KMS-11 (cell line): Measurements from ENCODE around the gene DIS3L2.

Experiments
- H2AFZ ChIP-seq: fragments of 200-600 bp; sonication (generic); 2 replicates; pipeline ENCODE4 v1.6.1; 2016; ENCODE audit warnings: antibody characterized with exemption, mixed run types, low read depth
- H3K27ac ChIP-seq: fragments of 200-600 bp; sonication (generic); 2 replicates; pipeline ENCODE4 v1.6.1; 2016; ENCODE audit warnings: mild to moderate bottlenecking, mixed run types
- H3K27me3 ChIP-seq: fragments of 200-600 bp; sonication (generic); 2 replicates; pipeline ENCODE4 v1.6.1; 2017; ENCODE audit warnings: mild to moderate bottlenecking, low read depth, mixed run types, moderate library complexity; ENCODE audit not compliant: insufficient read depth
- H3K36me3 ChIP-seq: fragments of 200-600 bp; sonication (generic); 2 replicates; pipeline ENCODE4 v1.6.1; 2017; ENCODE audit warnings: mild to moderate bottlenecking, mixed run types; ENCODE audit not compliant: insufficient read depth
- H3K4me1 ChIP-seq: fragments of 200-600 bp; sonication (generic); 2 replicates; pipeline ENCODE4 v1.6.1; 2016; ENCODE audit warnings: mild to moderate bottlenecking, low read depth, mixed run types; ENCODE audit not compliant: poor library complexity, severe bottlenecking
- H3K4me2 ChIP-seq: fragments of 200-600 bp; sonication (generic); 2 replicates; pipeline ENCODE4 v1.7.0; 2016; ENCODE audit warnings: mild to moderate bottlenecking, mixed run types
- H3K4me3 ChIP-seq: fragments of 200-600 bp; sonication (generic); IDR thresholded peaks from 2 replicates; pipeline ENCODE4 v1.6.1; 2017; ENCODE audit warnings: low read depth, low read length, mixed read lengths; ENCODE audit not compliant: insufficient read depth
- H3K79me2 ChIP-seq: fragments of 200-600 bp; sonication (generic); 2 replicates; pipeline ENCODE4 v1.6.1; 2016; ENCODE audit warnings: low read depth, mixed run types; ENCODE audit not compliant: insufficient read depth
- H3K9ac ChIP-seq: fragments of 200-600 bp; sonication (generic); 2 replicates; pipeline ENCODE4 v1.6.1; 2016; ENCODE audit warnings: mild to moderate bottlenecking, mixed run types
- H4K20me1 ChIP-seq: fragments of 200-600 bp; sonication (generic); 2 replicates; pipeline ENCODE4 v1.6.1; 2016; ENCODE audit warnings: mild to moderate bottlenecking, mixed run types; ENCODE audit not compliant: insufficient read depth
- CTCF ChIP-seq: fragments of 200-600 bp; sonication (generic); conservative IDR thresholded peaks from 2 replicates; pipeline ENCODE4 v1.6.1; 2017; ENCODE audit warnings: low read depth, mild to moderate bottlenecking, antibody characterized with exemption, low read length, moderate library complexity, mixed read lengths

Gene DIS3L2

GRCh38 chr2:231984992-231985391 is 23.5 kb downstream of the DIS3L2 start:
- Histone ChIP-seq H4K20me1 (no peaks in the 10 kb centered on the region), H3K36me3 (no peaks in the 10 kb centered on the region), H3K9ac (no peak overlapping the region), H3K27me3 (no peaks in the 10 kb centered on the region), H2AFZ (no peak overlapping the region), H3K4me3 (no peak overlapping the region), H3K27ac (no peak overlapping the region), H3K4me1 (peaks cover 21% of the 10 kb centered on the region), H3K79me2 (peaks cover 18% of the 10 kb centered on the region; the same call in 1 of the 2 replicates), H3K4me2 (no peak overlapping the region)
- TF ChIP-seq CTCF, result no peak

- H4K20me1 ChIP-seq, result no peaks in the 10 kb centered on the region
- no peaks in the 10 kb centered on the region for H3K27me3 ChIP-seq
- no peak overlapping the region for H3K4me2 ChIP-seq
- no peak overlapping the region for H3K27ac ChIP-seq
- H3K79me2 ChIP-seq, result peaks cover 14% of the 10 kb centered on the region; the same call in 1 of the 2 replicates
- H2AFZ ChIP-seq, result no peak overlapping the region
- TF ChIP-seq CTCF, result no peak
- H3K9ac ChIP-seq, result no peak overlapping the region
- no peak overlapping the region for H3K4me3 ChIP-seq
- no peaks in the 10 kb centered on the region for H3K36me3 ChIP-seq
- peaks cover 21% of the 10 kb centered on the region for H3K4me1 ChIP-seq
Measured at GRCh38 chr2:231985823-231986261, 24.3 kb downstream of the DIS3L2 start.

- Histone ChIP-seq H3K4me2 (no peak overlapping the region), H3K27me3 (no peaks in the 10 kb centered on the region), H3K79me2 (peaks cover 14% of the 10 kb centered on the region; the same call in 1 of the 2 replicates), H3K4me1 (peaks cover 21% of the 10 kb centered on the region), H3K4me3 (no peak overlapping the region), H2AFZ (no peak overlapping the region), H3K27ac (no peak overlapping the region), H3K36me3 (no peaks in the 10 kb centered on the region), H3K9ac (no peak overlapping the region), H4K20me1 (no peaks in the 10 kb centered on the region)
- TF ChIP-seq CTCF, result no peak
Measured at GRCh38 chr2:231987124-231987727, 25.7 kb downstream of the DIS3L2 start.

GRCh38 chr2:231988179-231988866 is 26.8 kb downstream of the DIS3L2 start:
- Histone ChIP-seq H3K27ac (no peak overlapping the region), H3K79me2 (peaks cover 14% of the 10 kb centered on the region; the same call in 1 of the 2 replicates), H3K4me1 (peaks cover 21% of the 10 kb centered on the region), H3K27me3 (no peaks in the 10 kb centered on the region), H3K9ac (no peak overlapping the region), H3K4me2 (no peak overlapping the region), H2AFZ (no peak overlapping the region), H4K20me1 (no peaks in the 10 kb centered on the region), H3K4me3 (no peak overlapping the region), H3K36me3 (no peaks in the 10 kb centered on the region)
- no peak for TF ChIP-seq CTCF
